ENCODE results near the gene MAPK11. TPM values are rescaled to one million over a fixed set of nuclear protein-coding genes. Genes with fewer than 3 reads are reported as not detected.

Gene MAPK11
- total RNA-seq, 1 experiment from 2014 or later = 19.3 TPM

- Histone ChIP-seq H3K27ac (ENCODE audit: low read depth, low read length) (peak overlapping the region; percentile 96), H2AFZ (ENCODE audit: low read depth, low read length, poor library complexity, severe bottlenecking) (no peak overlapping the region), H3K9me2 (ENCODE audit: insufficient read depth) (no peaks in the 10 kb centered on the region), H3K4me2 (ENCODE audit: low read length) (peak overlapping the region; percentile 87), H3K36me3 (ENCODE audit: control insufficient read depth in 1 of 2, insufficient read depth in 2 of 2, low read length in 2 of 2) (peaks cover 30 to 68% of the 10 kb centered on the region in 2 experiments), H3K4me3 (replicated peaks in 1 of 2; ENCODE audit: low read depth in 1 of 2, low read length in 2 of 2) (no peak overlapping the region), H3K9me3 (ENCODE audit: control insufficient read depth in 1 of 2, insufficient read depth in 1 of 2, low read depth in 1 of 2, low read length in 2 of 2) (peaks cover under 1 to 4% of the 10 kb centered on the region in 2 experiments; a peak in 2 of 4 replicates), H4K20me1 (ENCODE audit: insufficient read depth) (no peaks in the 10 kb centered on the region), H3K27me3 (ENCODE audit: insufficient read depth, low read length) (no peaks in the 10 kb centered on the region), H3K4me1 (ENCODE audit: control insufficient read depth in 1 of 2, insufficient read depth in 2 of 2, low read length in 2 of 2) (peaks cover 20 to 28% of the 10 kb centered on the region in 2 experiments), H3K79me2 (ENCODE audit: insufficient read depth, low read length) (peaks cover 21% of the 10 kb centered on the region; the same call in 1 of the 2 replicates), H3K9ac (ENCODE audit: low read length) (peak overlapping the region; percentile 62)
- ATAC-seq (no peak), DNase-seq (ENCODE audit: low read depth, low spot score) (no peak)
- TF ChIP-seq SRF (IDR thresholded peaks at IDR 0.05; ENCODE audit: low read depth) = no peak
- TF ChIP-seq ZFX (IDR thresholded peaks at IDR 0.05) = no peak
- no peak for TF ChIP-seq REST (IDR thresholded peaks at IDR 0.05; ENCODE audit: low read depth)
- TF ChIP-seq, protein P1, sequence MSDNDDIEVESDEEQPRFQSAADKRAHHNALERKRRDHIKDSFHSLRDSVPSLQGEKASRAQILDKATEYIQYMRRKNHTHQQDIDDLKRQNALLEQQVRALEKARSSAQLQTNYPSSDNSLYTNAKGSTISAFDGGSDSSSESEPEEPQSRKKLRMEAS (IDR thresholded peaks at IDR 0.05) = no peak
- TF ChIP-seq CEBPB (IDR thresholded peaks at IDR 0.05; ENCODE audit: low read depth) = no peak
- no peak for TF ChIP-seq SIN3A (IDR thresholded peaks at IDR 0.05; ENCODE audit: low read depth)
- no peak for TF ChIP-seq ATF3 (IDR thresholded peaks at IDR 0.05)
- TF ChIP-seq SP1 (IDR thresholded peaks at IDR 0.05; ENCODE audit: low read depth) = no peak
- TF ChIP-seq RAD21 (IDR thresholded peaks at IDR 0.05; ENCODE audit: low read depth) = no peak
- no peak for TF ChIP-seq YY1 (IDR thresholded peaks at IDR 0.05; ENCODE audit: extremely low read depth, insufficient replicate concordance, low read depth, low read length)
- intact Hi-C loops (cut with micrococcal nuclease) = no loop called here
- ChIA-PET CTCF (interaction anchor here (0.6 kb wide), 1 partner anchor 22 kb away, joined by 5 read pairs; no protein-coding TSS in a partner anchor), RAD21 (ENCODE audit: low non-redundant PET in 1 of 2, low total read pairs in 2 of 2, uncharacterized antibody in 2 of 2, unreplicated experiment in 2 of 2) (no interaction called here), POLR2A (no interaction called here)
- TSS peak; percentile 54 for BruUV-seq (replicated peaks)
These were observed 11.2 kb upstream of the MAPK11 start for GRCh38 chr22:50281384-50281760.
